ENCODE measurements around the gene ABCB1.
"Not testable (repeated sequence)": the region's sequence is repeated elsewhere in the genome, so short reads cannot be mapped to it uniquely, and the experiment has no call there.

Gene ABCB1

DNA sequence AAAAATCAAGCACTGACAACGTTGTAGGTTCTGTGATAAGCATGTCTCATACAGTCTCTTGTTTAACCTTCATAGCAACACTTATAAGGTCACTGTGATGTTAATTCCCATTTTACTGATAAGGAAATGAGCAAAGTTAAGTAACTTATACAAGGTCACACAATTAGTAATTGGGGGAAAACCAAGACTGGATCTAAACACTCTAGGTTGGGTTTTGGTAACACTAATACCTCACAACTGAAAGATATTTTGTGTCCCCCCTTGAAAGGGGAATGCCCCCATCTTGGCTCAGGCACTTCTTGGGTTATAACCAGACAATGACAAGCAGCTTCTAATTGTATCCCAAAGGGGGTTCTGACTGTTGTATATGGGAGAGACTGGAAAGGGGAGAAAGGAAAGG is 89.2 kb downstream of the ABCB1 start:
- no peak for DNase-seq

- DNase-seq: no peak
Measured at GRCh38 chr7:87510411-87510875, 90.2 kb downstream of the ABCB1 start.

- DNase-seq: no peak
Measured at GRCh38 chr7:87507446-87507845, 93.2 kb downstream of the ABCB1 start.

DNA sequence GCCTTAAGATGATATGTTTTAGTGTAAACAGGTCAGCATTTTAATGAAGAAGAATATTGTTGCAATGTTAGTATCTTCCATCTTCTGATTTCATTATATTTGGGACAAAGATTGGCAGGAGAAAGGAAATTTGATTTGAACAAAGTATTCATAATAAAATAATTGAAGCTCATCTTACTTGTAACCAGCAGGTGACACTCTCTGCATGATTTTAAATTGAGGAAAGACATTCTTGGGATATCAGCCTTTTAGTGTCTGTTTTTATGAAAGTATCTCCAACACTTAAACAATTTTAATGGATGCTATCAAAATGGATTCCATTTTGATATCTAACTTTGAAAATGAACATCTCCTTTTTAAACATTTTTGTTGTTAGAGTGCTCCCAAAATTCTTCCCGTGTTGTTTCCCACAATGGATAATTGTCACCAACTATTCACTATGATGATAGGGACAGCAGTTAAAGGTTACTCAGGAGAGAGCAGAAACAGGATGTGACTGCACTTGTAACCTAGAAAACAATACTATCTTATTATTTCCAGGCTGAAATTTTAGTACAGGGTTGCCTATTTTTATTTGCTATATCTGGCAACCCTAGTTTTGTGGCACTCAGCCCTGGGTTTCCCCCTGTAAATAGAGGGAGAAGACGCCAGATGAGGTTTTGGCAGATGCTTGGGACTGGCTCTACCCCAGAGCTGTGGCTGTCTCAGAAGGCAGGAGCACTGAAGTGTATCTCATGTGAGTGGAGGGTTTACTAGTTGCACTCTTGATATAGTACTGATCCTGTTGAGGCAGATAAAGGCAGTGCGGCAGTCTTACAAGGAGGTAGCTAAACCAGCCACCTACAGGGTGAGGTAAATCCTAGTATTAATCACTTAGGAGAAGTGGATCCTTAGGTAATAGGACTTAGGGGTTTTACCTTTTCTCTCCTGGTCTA is 94.2 kb downstream of the ABCB1 start:
- DNase-seq: no peak

DNA sequence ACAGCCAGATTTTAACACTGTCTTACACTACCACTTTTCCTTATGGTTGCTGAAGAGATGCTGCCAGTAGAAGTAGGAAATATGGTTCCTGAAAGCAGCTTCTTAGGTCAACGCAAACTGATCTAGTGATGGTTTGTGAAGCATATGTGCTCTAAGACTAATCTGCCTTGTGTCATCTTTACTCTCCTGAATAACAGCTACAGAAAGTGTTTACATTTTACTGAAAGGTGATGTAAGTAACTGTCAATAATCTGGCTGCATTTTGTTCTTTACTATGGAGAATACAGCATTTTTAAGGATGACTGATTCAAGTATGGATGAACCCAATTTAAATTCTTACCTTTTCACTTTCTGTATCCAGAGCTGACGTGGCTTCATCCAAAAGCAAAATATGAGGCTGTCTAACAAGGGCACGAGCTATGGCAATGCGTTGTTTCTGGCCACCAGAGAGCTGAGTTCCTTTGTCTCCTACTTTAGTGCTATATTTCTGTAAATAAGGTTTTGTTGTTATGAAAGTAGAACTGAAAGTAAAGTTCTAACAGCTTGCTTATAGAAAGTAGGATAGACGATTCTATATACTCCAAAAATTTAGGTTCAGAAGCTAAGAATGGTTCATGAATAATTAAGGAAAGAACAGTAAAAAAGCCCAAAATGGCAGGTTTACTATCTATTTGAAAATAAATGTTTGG is 95.0 kb downstream of the ABCB1 start:
- no peak for DNase-seq

- DNase-seq: no peak
Measured at GRCh38 chr7:87505122-87505521, 95.6 kb downstream of the ABCB1 start.

GRCh38 chr7:87499494-87499893 is 101.2 kb downstream of the ABCB1 start:
- DNase-seq: no peak

- DNase-seq: no peak
Measured at GRCh38 chr7:87498893-87499292, 101.8 kb downstream of the ABCB1 start.

GRCh38 chr7:87497482-87497881 is 103.2 kb downstream of the ABCB1 start:
- DNase-seq: no peak

GRCh38 chr7:87495366-87495765 is 105.3 kb downstream of the ABCB1 start:
- DNase-seq: no peak

DNA sequence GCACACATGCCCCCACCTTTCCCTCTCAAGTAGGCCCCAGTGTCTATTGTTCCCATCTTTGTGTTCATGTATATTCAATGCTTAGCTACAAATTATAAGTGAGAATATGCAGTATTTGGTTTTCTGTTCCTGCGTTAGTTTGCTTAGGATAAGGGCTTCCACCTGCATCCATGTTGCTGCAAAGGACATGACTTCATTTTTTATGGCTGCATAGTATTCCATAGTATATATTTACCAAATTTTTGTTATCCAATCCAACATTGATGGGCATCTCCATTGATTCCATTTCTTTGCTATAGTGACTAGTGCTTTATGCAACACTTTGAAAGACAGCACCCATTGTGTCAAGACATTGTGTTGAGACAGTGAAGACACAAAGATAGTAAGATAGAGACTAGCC is 106.2 kb downstream of the ABCB1 start:
- DNase-seq: no peak

DNA sequence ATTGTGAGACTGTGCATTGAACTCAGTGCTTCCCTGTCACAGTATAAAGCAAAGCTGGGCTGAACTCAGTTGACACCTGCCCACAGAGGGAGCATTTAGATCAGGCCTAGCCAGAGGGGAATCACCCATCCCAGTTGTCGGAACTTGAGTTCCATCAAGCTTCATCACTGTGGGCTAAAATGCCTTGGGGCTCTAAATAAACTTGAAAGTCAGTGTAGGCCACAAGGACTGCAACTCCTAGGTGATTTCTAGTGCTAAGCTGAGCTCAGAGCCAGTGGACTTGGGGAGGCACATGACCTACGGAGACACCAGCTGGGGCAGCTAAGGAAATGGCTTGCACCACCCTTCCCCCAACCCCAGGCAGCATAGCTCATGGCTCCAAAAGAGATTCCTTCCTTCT is 117.6 kb downstream of the ABCB1 start:
- no peak for DNase-seq

- DNase-seq: no peak
Measured at GRCh38 chr7:87482115-87482514, 118.6 kb downstream of the ABCB1 start.

GRCh38 chr7:87480386-87480785 is 120.3 kb downstream of the ABCB1 start:
- no peak for DNase-seq

- no peak for DNase-seq
Measured at GRCh38 chr7:87479951-87480350, 120.7 kb downstream of the ABCB1 start.

- no peak for DNase-seq
Measured at GRCh38 chr7:87476179-87476557, 124.5 kb downstream of the ABCB1 start.

GRCh38 chr7:87475359-87476178 is 125.1 kb downstream of the ABCB1 start, which contains the start of gene ABCB4:
ABCB4 (minus strand) TSS chr7:87475680; CDS start chr7:87475465, 215 bp downstream.
- no peak for DNase-seq

DNA sequence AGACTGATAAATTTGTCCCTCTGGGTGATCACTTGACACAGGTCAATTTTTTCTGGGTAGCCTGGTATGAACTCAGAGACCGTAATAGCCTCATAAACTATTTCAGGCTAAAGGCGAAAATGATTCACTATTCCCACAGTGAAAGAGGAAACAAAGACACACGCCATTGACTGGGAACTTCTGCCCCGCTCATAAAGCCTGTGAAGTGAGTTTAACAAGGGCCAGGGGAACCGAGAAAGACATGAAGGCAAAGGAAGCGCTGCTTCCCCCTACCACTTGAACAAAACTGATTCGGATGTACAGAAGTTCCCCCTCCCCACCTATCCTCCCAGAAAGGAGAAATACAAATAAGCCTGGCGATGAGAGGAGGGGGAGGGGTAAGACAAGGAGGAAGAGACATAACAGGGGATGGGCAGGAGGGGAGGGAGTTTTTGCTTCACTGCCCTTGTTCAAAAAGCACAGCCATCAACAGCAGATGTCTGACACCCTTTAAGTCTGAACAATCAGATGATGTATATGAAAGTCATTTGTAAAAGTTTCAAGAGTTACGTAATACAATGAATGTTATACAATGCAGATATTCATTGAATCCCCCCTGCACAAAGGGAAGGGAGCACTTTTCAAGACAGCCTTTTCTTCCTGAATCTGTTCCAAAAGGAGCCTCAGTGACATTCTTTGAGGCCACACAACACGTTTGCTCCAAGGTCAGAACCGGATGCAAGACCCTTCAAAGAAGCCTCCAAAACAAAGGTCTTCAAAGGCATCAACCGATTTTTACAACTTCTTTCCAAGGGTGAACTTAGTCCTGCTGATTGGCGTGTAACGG is 125.9 kb downstream of the ABCB1 start:
- DNase-seq: no peak

GRCh38 chr7:87473986-87474385 is 126.7 kb downstream of the ABCB1 start:
- no peak for DNase-seq

DNA sequence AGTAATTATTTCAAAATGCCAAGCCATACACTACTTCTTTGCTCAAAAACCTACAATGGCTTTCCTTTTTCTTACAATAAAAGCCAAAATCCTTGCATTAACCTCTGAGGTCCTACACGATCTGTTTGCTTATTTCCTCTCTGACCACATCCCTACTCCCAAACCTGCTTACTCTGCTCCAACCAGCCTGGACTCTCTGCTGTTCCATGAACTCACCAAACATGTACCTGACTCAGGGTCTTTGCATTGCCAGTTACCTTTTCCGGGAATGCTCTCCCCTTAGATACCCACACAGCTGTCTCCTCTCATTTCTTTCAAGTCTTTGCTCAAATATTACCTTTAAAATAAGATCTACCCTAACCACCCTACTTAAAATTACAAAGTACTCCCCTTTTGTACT is 127.5 kb downstream of the ABCB1 start:
- no peak for DNase-seq

DNA sequence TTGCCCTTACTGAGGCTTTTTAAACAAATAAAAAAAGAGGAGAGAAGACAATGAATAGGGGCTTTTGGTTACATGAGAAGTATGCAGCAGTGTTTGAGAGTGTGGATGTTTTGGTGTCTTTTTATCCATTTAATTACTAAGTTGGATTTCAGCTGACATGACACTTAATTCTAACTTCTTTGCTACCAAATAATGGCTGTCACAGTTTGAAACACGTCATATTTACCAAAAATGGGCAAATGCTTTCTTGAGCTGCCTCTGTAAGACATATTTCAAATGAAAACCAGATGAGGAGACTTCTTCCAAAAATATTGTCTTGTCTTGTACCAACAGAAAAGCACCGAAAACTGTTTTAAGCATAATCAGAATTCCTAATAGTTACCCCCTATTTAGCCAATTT is 129.2 kb downstream of the ABCB1 start:
- no peak for DNase-seq

DNA sequence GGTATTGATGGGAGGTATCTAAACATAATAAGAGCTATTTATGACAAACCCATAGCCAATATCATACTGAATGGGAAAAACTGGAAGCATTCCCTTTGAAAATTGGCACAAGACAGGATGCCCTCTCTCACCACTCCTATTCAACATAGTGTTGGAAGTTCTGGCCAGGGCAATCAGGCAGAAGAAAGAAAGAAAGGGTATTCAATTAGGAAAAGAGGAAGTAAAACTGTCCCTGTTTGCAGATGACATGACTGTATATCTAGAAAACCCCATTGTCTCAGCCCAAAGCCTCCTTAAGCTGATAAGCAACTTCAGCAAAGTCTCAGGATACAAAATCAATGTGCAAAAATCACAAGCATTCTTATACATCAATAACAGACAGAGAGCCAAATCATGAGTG is 131.5 kb downstream of the ABCB1 start:
- DNase-seq: not testable (repeated sequence)
